Measurements from ENCODE around the gene WDR7.

Gene WDR7

DNA sequence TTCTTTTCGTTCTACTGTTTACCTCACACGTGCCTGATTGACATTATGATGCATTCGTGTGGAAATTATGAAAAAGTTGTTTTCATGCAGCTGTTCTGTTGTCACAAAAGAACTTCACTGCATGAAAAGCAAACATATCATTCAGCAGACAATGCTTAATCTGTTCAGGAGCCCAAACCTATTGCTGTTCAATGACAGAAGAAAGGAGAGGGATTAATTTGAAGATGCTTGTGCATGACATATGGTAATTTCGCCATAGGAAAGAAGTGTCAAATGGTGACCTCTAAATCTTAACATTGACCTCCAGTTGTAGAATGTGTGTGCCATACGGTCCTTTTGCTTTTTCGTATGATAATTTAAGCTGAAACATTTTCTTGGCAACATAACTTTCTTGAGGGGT, 124.5 kb downstream of the WDR7 start:
- H3K9ac ChIP-seq (ENCODE audit: low read depth in 1 of 2, low read length in 2 of 2): no peak overlapping the region
- no peak overlapping the region for H3K27ac ChIP-seq (ENCODE audit: low read depth in 2 of 2, low read length in 2 of 2)
- no peaks in the 10 kb centered on the region for H3K36me3 ChIP-seq (ENCODE audit: control insufficient read depth in 2 of 2, insufficient read depth in 2 of 2, low read length in 2 of 2)
- H3K4me1 ChIP-seq (ENCODE audit: control insufficient read depth in 2 of 2, insufficient read depth in 2 of 2, low read length in 2 of 2): no peaks in the 10 kb centered on the region
- H3K9me3 ChIP-seq (ENCODE audit: control insufficient read depth in 2 of 2, low read length in 2 of 2): no peaks in the 10 kb centered on the region
- H3K4me3 ChIP-seq (ENCODE audit: low read length in 2 of 2): no peak overlapping the region
- no peaks in the 10 kb centered on the region for H3K27me3 ChIP-seq (ENCODE audit: control insufficient read depth in 2 of 2, insufficient read depth in 2 of 2, low read length in 2 of 2)

DNA sequence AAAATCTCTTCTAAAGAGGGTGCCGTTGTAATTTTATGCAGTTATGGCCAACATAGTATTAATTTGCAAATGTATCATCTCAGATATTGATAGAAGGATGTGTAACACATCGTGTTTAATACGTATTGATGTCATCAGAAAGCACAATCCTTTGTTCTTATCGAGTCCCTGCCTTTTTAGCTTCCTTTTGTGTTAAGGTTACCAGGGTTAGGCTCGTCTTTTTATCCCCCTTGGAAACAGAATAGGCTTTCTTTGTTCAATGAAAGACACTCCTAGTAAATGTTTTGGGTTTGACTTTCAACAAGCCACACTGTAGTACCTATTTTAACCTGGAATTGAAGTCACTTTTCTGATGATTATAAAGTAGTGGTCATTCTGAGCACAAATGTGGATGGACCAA, 136.2 kb downstream of the WDR7 start:
- peaks cover 0 to 5% of the 10 kb centered on the region in 2 donors for H3K36me3 ChIP-seq (ENCODE audit: control insufficient read depth in 2 of 2, insufficient read depth in 2 of 2, low read length in 2 of 2)
- H3K9ac ChIP-seq (ENCODE audit: low read depth in 1 of 2, low read length in 2 of 2): no peak overlapping the region
- H3K9me3 ChIP-seq (ENCODE audit: control insufficient read depth in 2 of 2, low read length in 2 of 2): no peaks in the 10 kb centered on the region
- H3K4me3 ChIP-seq (ENCODE audit: low read length in 2 of 2): no peak overlapping the region
- no peaks in the 10 kb centered on the region for H3K27me3 ChIP-seq (ENCODE audit: control insufficient read depth in 2 of 2, insufficient read depth in 2 of 2, low read length in 2 of 2)
- no peak overlapping the region for H3K27ac ChIP-seq (ENCODE audit: low read depth in 2 of 2, low read length in 2 of 2)
- no peaks in the 10 kb centered on the region for H3K4me1 ChIP-seq (ENCODE audit: control insufficient read depth in 2 of 2, insufficient read depth in 2 of 2, low read length in 2 of 2)

DNA sequence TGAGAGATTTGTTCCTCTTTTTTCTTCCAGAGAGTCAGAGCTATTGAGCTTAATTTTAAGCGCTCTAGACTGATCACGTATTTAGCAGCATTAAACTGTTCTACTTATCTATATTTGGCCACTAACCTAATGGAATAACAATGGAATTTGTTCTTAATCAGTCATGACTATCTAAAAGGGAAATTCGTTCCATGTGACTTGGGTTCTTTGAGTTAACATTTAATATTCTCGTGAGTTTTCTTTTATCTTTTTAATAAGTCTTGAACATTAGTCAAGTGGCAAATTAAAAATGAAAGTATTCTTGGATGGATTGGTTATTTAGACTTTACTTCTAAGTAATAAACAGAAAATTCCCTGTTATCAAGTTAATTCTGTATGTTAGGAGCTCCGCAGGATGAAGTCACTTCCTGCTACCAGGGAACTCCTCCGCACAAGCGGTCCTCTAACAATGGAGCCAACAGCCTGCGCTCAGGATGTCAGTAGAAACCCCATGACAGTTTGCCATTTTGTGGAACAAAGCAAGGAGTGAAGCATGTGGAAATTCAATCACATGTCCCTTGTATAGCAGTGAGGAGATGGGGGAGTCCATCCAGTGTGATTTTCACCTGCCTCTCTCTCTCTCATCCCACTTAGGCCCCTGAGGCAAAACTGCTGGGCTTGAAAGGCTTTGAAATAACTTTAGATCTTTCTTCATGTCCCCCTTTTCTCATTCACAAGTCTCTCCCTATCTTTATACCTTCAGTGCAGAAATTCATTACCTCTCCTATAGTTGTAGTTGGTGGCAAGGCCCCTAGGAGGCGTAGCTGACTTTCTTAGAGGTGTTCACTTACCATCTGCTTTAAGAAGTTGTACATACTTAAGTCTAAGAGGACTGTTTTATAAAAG, 138.1 kb downstream of the WDR7 start:
- Histone ChIP-seq H3K4me1 (ENCODE audit: control insufficient read depth in 2 of 2, insufficient read depth in 2 of 2, low read length in 2 of 2) (no peaks in the 10 kb centered on the region), H3K27ac (ENCODE audit: low read depth in 2 of 2, low read length in 2 of 2) (no peak overlapping the region), H3K9me3 (ENCODE audit: control insufficient read depth in 2 of 2, low read length in 2 of 2) (no peaks in the 10 kb centered on the region), H3K9ac (ENCODE audit: low read depth in 1 of 2, low read length in 2 of 2) (no peak overlapping the region), H3K27me3 (ENCODE audit: control insufficient read depth in 2 of 2, insufficient read depth in 2 of 2, low read length in 2 of 2) (no peaks in the 10 kb centered on the region), H3K36me3 (ENCODE audit: control insufficient read depth in 2 of 2, insufficient read depth in 2 of 2, low read length in 2 of 2) (peaks cover 0 to 5% of the 10 kb centered on the region in 2 donors), H3K4me3 (ENCODE audit: low read length in 2 of 2) (no peak overlapping the region)

GRCh38 chr18:56789889-56790180, 138.7 kb downstream of the WDR7 start:
- Histone ChIP-seq H3K4me3 (ENCODE audit: low read length in 2 of 2) (no peak overlapping the region), H3K36me3 (ENCODE audit: control insufficient read depth in 2 of 2, insufficient read depth in 2 of 2, low read length in 2 of 2) (peaks cover 0 to 5% of the 10 kb centered on the region in 2 donors), H3K9me3 (ENCODE audit: control insufficient read depth in 2 of 2, low read length in 2 of 2) (no peaks in the 10 kb centered on the region), H3K4me1 (ENCODE audit: control insufficient read depth in 2 of 2, insufficient read depth in 2 of 2, low read length in 2 of 2) (no peaks in the 10 kb centered on the region), H3K27ac (ENCODE audit: low read depth in 2 of 2, low read length in 2 of 2) (no peak overlapping the region), H3K27me3 (ENCODE audit: control insufficient read depth in 2 of 2, insufficient read depth in 2 of 2, low read length in 2 of 2) (no peaks in the 10 kb centered on the region), H3K9ac (ENCODE audit: low read depth in 1 of 2, low read length in 2 of 2) (no peak overlapping the region)

DNA sequence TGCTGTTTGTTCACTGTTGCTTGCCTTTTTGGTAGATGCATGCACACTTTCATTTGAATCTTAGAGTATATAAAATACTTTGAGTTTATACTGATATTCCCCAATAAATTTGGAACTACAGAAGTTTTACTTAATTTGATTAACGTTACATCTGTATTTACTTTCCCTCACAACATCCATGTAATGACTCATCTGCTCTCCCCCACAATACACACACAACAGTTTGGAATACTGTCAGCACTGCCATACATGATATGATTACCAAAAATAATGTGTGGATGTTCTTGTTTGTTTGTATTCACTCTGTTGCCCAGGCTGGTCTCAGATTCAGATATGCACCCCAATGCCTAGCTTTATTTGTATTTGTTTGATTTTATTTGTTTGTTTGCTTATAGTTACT, 144.2 kb downstream of the WDR7 start:
- Histone ChIP-seq H3K4me3 (ENCODE audit: low read length in 2 of 2) (no peak overlapping the region), H3K36me3 (ENCODE audit: control insufficient read depth in 2 of 2, insufficient read depth in 2 of 2, low read length in 2 of 2) (no peaks in the 10 kb centered on the region), H3K9me3 (ENCODE audit: control insufficient read depth in 2 of 2, low read length in 2 of 2) (no peaks in the 10 kb centered on the region), H3K27me3 (ENCODE audit: control insufficient read depth in 2 of 2, insufficient read depth in 2 of 2, low read length in 2 of 2) (no peaks in the 10 kb centered on the region), H3K4me1 (ENCODE audit: control insufficient read depth in 2 of 2, insufficient read depth in 2 of 2, low read length in 2 of 2) (no peaks in the 10 kb centered on the region), H3K27ac (ENCODE audit: low read depth in 2 of 2, low read length in 2 of 2) (no peak overlapping the region), H3K9ac (ENCODE audit: low read depth in 1 of 2, low read length in 2 of 2) (no peak overlapping the region)

GRCh38 chr18:56799756-56800155, 148.6 kb downstream of the WDR7 start:
- H3K27me3 ChIP-seq (ENCODE audit: control insufficient read depth in 2 of 2, insufficient read depth in 2 of 2, low read length in 2 of 2): no peaks in the 10 kb centered on the region
- no peak overlapping the region for H3K27ac ChIP-seq (ENCODE audit: low read depth in 2 of 2, low read length in 2 of 2)
- no peaks in the 10 kb centered on the region for H3K4me1 ChIP-seq (ENCODE audit: control insufficient read depth in 2 of 2, insufficient read depth in 2 of 2, low read length in 2 of 2)
- H3K4me3 ChIP-seq (ENCODE audit: low read length in 2 of 2): no peak overlapping the region
- no peaks in the 10 kb centered on the region for H3K9me3 ChIP-seq (ENCODE audit: control insufficient read depth in 2 of 2, low read length in 2 of 2)
- no peak overlapping the region for H3K9ac ChIP-seq (ENCODE audit: low read depth in 1 of 2, low read length in 2 of 2)
- no peaks in the 10 kb centered on the region for H3K36me3 ChIP-seq (ENCODE audit: control insufficient read depth in 2 of 2, insufficient read depth in 2 of 2, low read length in 2 of 2)

GRCh38 chr18:56803051-56803450, 151.9 kb downstream of the WDR7 start:
- no peaks in the 10 kb centered on the region for H3K27me3 ChIP-seq (ENCODE audit: control insufficient read depth in 2 of 2, insufficient read depth in 2 of 2, low read length in 2 of 2)
- no peaks in the 10 kb centered on the region for H3K9me3 ChIP-seq (ENCODE audit: control insufficient read depth in 2 of 2, low read length in 2 of 2)
- no peak overlapping the region for H3K9ac ChIP-seq (ENCODE audit: low read depth in 1 of 2, low read length in 2 of 2)
- no peak overlapping the region for H3K27ac ChIP-seq (ENCODE audit: low read depth in 2 of 2, low read length in 2 of 2)
- no peaks in the 10 kb centered on the region for H3K4me1 ChIP-seq (ENCODE audit: control insufficient read depth in 2 of 2, insufficient read depth in 2 of 2, low read length in 2 of 2)
- no peaks in the 10 kb centered on the region for H3K36me3 ChIP-seq (ENCODE audit: control insufficient read depth in 2 of 2, insufficient read depth in 2 of 2, low read length in 2 of 2)
- H3K4me3 ChIP-seq (ENCODE audit: low read length in 2 of 2): no peak overlapping the region

DNA sequence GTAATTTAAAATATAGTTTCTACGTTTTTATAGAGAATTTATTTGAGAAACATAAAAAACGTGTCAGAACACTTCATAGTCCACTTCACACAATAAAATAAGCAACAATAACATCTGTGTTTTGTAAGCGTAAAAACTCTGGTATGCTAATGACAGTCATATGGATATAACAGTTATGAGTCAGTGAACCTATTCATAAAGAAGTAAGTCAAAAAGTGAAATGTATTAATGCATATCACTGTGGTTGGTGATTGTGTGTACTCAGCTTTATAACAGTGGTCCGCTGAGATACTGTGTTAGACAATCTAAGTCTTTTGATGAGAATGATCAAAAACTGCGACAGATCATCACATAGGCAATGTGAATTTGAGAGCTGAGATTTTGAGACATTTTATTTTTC, 153.2 kb downstream of the WDR7 start:
- Histone ChIP-seq H3K36me3 (ENCODE audit: control insufficient read depth in 2 of 2, insufficient read depth in 2 of 2, low read length in 2 of 2) (no peaks in the 10 kb centered on the region), H3K9ac (ENCODE audit: low read depth in 1 of 2, low read length in 2 of 2) (no peak overlapping the region), H3K9me3 (ENCODE audit: control insufficient read depth in 2 of 2, low read length in 2 of 2) (no peaks in the 10 kb centered on the region), H3K4me3 (ENCODE audit: low read length in 2 of 2) (no peak overlapping the region), H3K27me3 (ENCODE audit: control insufficient read depth in 2 of 2, insufficient read depth in 2 of 2, low read length in 2 of 2) (no peaks in the 10 kb centered on the region), H3K27ac (ENCODE audit: low read depth in 2 of 2, low read length in 2 of 2) (no peak overlapping the region), H3K4me1 (ENCODE audit: control insufficient read depth in 2 of 2, insufficient read depth in 2 of 2, low read length in 2 of 2) (no peaks in the 10 kb centered on the region)

DNA sequence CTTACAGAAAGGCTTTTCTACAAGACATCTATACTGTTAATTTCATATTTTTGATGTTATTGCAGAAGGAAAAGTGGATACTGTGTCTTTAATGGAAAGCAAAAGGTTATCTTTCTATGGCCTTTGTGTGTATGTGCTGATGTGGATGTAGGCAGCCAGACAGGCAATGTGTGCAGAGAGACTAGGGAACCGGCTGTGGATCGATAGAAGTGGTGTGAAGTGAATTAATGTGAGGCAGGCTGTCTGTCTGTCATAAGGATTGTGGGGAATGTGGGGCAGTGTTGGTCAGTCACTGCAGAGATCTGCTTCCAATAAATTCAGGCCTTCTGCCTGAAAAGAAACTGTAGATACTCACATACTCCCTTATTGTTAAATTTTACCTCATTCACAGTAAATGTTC, 156.7 kb downstream of the WDR7 start:
- H3K4me1 ChIP-seq (ENCODE audit: control insufficient read depth in 2 of 2, insufficient read depth in 2 of 2, low read length in 2 of 2): no peaks in the 10 kb centered on the region
- H3K4me3 ChIP-seq (ENCODE audit: low read length in 2 of 2): no peak overlapping the region
- H3K36me3 ChIP-seq (ENCODE audit: control insufficient read depth in 2 of 2, insufficient read depth in 2 of 2, low read length in 2 of 2): no peaks in the 10 kb centered on the region
- no peaks in the 10 kb centered on the region for H3K9me3 ChIP-seq (ENCODE audit: control insufficient read depth in 2 of 2, low read length in 2 of 2)
- H3K27me3 ChIP-seq (ENCODE audit: control insufficient read depth in 2 of 2, insufficient read depth in 2 of 2, low read length in 2 of 2): no peaks in the 10 kb centered on the region
- H3K27ac ChIP-seq (ENCODE audit: low read depth in 2 of 2, low read length in 2 of 2): no peak overlapping the region
- no peak overlapping the region for H3K9ac ChIP-seq (ENCODE audit: low read depth in 1 of 2, low read length in 2 of 2)

DNA sequence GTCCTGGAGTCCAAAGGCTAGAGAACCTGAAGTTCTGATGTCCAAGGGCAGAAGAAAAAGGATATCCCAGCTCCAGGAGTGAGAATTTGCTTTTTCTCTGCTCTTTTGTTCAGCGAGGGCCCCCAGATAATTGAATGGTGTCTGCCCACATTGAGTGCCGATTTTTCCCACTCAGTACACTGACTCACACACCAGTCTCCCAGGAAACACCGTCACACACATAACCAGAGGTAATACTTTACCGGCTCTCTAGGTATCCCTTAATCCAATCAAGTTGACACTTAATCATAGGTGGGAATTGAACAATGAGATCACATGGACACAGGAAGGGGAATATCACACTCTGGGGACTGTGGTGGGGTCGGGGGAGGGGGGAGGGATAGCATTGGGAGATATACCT, 161.5 kb downstream of the WDR7 start:
- Histone ChIP-seq H3K4me1 (ENCODE audit: control insufficient read depth in 2 of 2, insufficient read depth in 2 of 2, low read length in 2 of 2) (no peaks in the 10 kb centered on the region), H3K27me3 (ENCODE audit: control insufficient read depth in 2 of 2, insufficient read depth in 2 of 2, low read length in 2 of 2) (no peaks in the 10 kb centered on the region), H3K4me3 (ENCODE audit: low read length in 2 of 2) (no peak overlapping the region), H3K9me3 (ENCODE audit: control insufficient read depth in 2 of 2, low read length in 2 of 2) (no peaks in the 10 kb centered on the region), H3K9ac (ENCODE audit: low read depth in 1 of 2, low read length in 2 of 2) (no peak overlapping the region), H3K36me3 (ENCODE audit: control insufficient read depth in 2 of 2, insufficient read depth in 2 of 2, low read length in 2 of 2) (peaks cover 0 to 5% of the 10 kb centered on the region in 2 donors), H3K27ac (ENCODE audit: low read depth in 2 of 2, low read length in 2 of 2) (no peak overlapping the region)
